Trophoblast cell (in vitro differentiated cells and primary cell): ENCODE results near the gene PRKN.

ENCODE experiments used
- DNase-seq, 2 donors: peaks; one replicate each; pipeline ENCODE4 v3.0.0-alpha.2; 2016
- H2AFZ ChIP-seq: 2 replicates; pipeline ENCODE4 v1.6.1; 2013; ENCODE audit warnings: low read length, moderate library complexity, mild to moderate bottlenecking; ENCODE audit not compliant: insufficient read depth, poor library complexity
- H2AK5ac ChIP-seq: 2 replicates; pipeline ENCODE4 v1.6.1; 2013; ENCODE audit warnings: mild to moderate bottlenecking, low read length
- H2BK120ac ChIP-seq: 2 replicates; pipeline ENCODE4 v1.6.1; 2013; ENCODE audit warnings: low read length, mild to moderate bottlenecking, moderate library complexity; ENCODE audit not compliant: insufficient read depth, poor library complexity
- H2BK12ac ChIP-seq: 2 replicates; pipeline ENCODE4 v1.6.1; 2013; ENCODE audit warnings: mild to moderate bottlenecking, low read length, moderate library complexity
- H2BK5ac ChIP-seq: 2 replicates; pipeline ENCODE4 v1.6.1; 2013; ENCODE audit warnings: low read length, low read depth, moderate library complexity, mild to moderate bottlenecking; ENCODE audit not compliant: poor library complexity
- H3K14ac ChIP-seq: 2 replicates; pipeline ENCODE4 v1.6.1; 2013; ENCODE audit warnings: mild to moderate bottlenecking, low read length
- H3K18ac ChIP-seq: 2 replicates; pipeline ENCODE4 v1.6.1; 2013; ENCODE audit warnings: mild to moderate bottlenecking, low read length
- H3K23ac ChIP-seq: 2 replicates; pipeline ENCODE4 v1.6.1; 2013; ENCODE audit warnings: low read length
- H3K27ac ChIP-seq: 2 replicates; pipeline ENCODE4 v1.5.1; 2013; ENCODE audit warnings: low read depth, mild to moderate bottlenecking, inconsistent platforms, low read length, moderate library complexity
- H3K27me3 ChIP-seq: 2 replicates; pipeline ENCODE4 v1.6.1; 2013; ENCODE audit warnings: inconsistent platforms, mild to moderate bottlenecking, low read length, moderate library complexity; ENCODE audit not compliant: insufficient read depth
- H3K36me3 ChIP-seq, 2 experiments: 1 replicate in 1 of 2; 2 replicates in 1 of 2; pipeline ENCODE4 v1.6.1; 2013; ENCODE audit warnings: low read length in 2 of 2, mild to moderate bottlenecking in 2 of 2, moderate library complexity in 1 of 2; ENCODE audit not compliant: insufficient read depth in 2 of 2, control insufficient read depth in 1 of 2
- H3K4ac ChIP-seq: 2 replicates; pipeline ENCODE4 v1.6.1; 2013; ENCODE audit warnings: low read depth, mild to moderate bottlenecking, low read length, moderate library complexity
- H3K4me1 ChIP-seq, 2 experiments: 1 replicate in 1 of 2; 2 replicates in 1 of 2; pipeline ENCODE4 v1.6.1; 2013; ENCODE audit warnings: low read length in 2 of 2, mild to moderate bottlenecking in 2 of 2, moderate library complexity in 1 of 2; ENCODE audit not compliant: insufficient read depth in 2 of 2, control insufficient read depth in 1 of 2
- H3K4me2 ChIP-seq: 2 replicates; pipeline ENCODE4 v1.6.1; 2013; ENCODE audit warnings: inconsistent platforms, mild to moderate bottlenecking, low read length, moderate library complexity
- H3K4me3 ChIP-seq: 2 replicates; pipeline ENCODE4 v1.5.1; 2013; ENCODE audit warnings: mild to moderate bottlenecking, low read depth, low read length, inconsistent platforms
- H3K79me1 ChIP-seq: one replicate; pipeline ENCODE4 v1.6.1; 2013; ENCODE audit warnings: low read length
- H3K79me2 ChIP-seq: 2 replicates; pipeline ENCODE4 v1.6.1; 2013; ENCODE audit warnings: low read length, mild to moderate bottlenecking; ENCODE audit not compliant: control insufficient read depth, insufficient read depth, poor library complexity
- H3K9ac ChIP-seq: 2 replicates; pipeline ENCODE4 v1.6.1; 2013; ENCODE audit warnings: mild to moderate bottlenecking, low read length
- H3K9me3 ChIP-seq: 2 replicates; pipeline ENCODE4 v1.6.1; 2013; ENCODE audit warnings: low read depth, mild to moderate bottlenecking, control low read depth, inconsistent platforms, low read length; ENCODE audit not compliant: insufficient read depth
- H4K12ac ChIP-seq: 2 replicates; pipeline ENCODE4 v1.6.1; 2013; ENCODE audit warnings: low read depth, mild to moderate bottlenecking, low read length, moderate library complexity
- H4K8ac ChIP-seq: 2 replicates; pipeline ENCODE4 v1.6.1; 2013; ENCODE audit warnings: low read depth, mild to moderate bottlenecking, low read length, moderate library complexity
- H4K91ac ChIP-seq: one replicate; pipeline ENCODE4 v1.6.1; 2013; ENCODE audit warnings: low read depth, mild to moderate bottlenecking, low read length, moderate library complexity
- WGBS: extraction: QIAGEN DNeasy Blood & Tissue Kit; methylation state at CpG from one replicate; pipeline ENCODE4 v1.1.7; 2013; ENCODE audit warnings: missing lambda C conversion rate; ENCODE audit not compliant: insufficient read length, insufficient coverage; ENCODE audit errors: extremely low coverage; 5-methylcytosine and 5-hydroxymethylcytosine counted together

PRKN gene

GRCh38 chr6:162610351-162610750 is 117.2 kb downstream of the PRKN start:
- no peak overlapping the region for H3K18ac ChIP-seq
- no peaks in the 10 kb centered on the region for H3K36me3 ChIP-seq
- no peaks in the 10 kb centered on the region for H3K27me3 ChIP-seq
- H2BK5ac ChIP-seq: no peak overlapping the region
- H3K14ac ChIP-seq: no peak overlapping the region
- no peak overlapping the region for H4K12ac ChIP-seq
- DNase-seq: no peak
- H3K9me3 ChIP-seq: no peaks in the 10 kb centered on the region
- no peak overlapping the region for H2AK5ac ChIP-seq
- H3K79me2 ChIP-seq: no peaks in the 10 kb centered on the region
- H3K4me3 ChIP-seq: no peak overlapping the region
- no peak overlapping the region for H2AFZ ChIP-seq
- WGBS: no CpG with 5 or more reads among the region's 5 CpGs
- H3K4me2 ChIP-seq: no peak overlapping the region
- H3K79me1 ChIP-seq: no peaks in the 10 kb centered on the region
- no peak overlapping the region for H2BK12ac ChIP-seq
- no peak overlapping the region for H4K91ac ChIP-seq
- H3K4ac ChIP-seq: no peak overlapping the region
- H3K9ac ChIP-seq: no peak overlapping the region
- H3K4me1 ChIP-seq: no peaks in the 10 kb centered on the region
- H3K27ac ChIP-seq: no peak overlapping the region
- no peak overlapping the region for H3K23ac ChIP-seq
- H2BK120ac ChIP-seq: no peak overlapping the region
- no peak overlapping the region for H4K8ac ChIP-seq

- Histone ChIP-seq H3K9ac (no peak overlapping the region), H2AFZ (no peak overlapping the region), H2AK5ac (no peak overlapping the region), H3K23ac (no peak overlapping the region), H4K8ac (no peak overlapping the region), H3K36me3 (no peaks in the 10 kb centered on the region), H3K27ac (no peak overlapping the region), H3K4me3 (no peak overlapping the region), H4K12ac (no peak overlapping the region), H3K79me1 (no peaks in the 10 kb centered on the region), H3K4me1 (no peaks in the 10 kb centered on the region), H2BK5ac (no peak overlapping the region), H3K9me3 (no peaks in the 10 kb centered on the region), H3K4me2 (no peak overlapping the region), H2BK120ac (no peak overlapping the region), H3K27me3 (no peaks in the 10 kb centered on the region), H3K14ac (no peak overlapping the region), H3K4ac (no peak overlapping the region), H3K18ac (no peak overlapping the region), H4K91ac (no peak overlapping the region), H2BK12ac (no peak overlapping the region), H3K79me2 (no peaks in the 10 kb centered on the region)
- no CpG with 5 or more reads among the region's 1 CpG for WGBS
- no peak for DNase-seq
These were observed 121.7 kb downstream of the PRKN start for GRCh38 chr6:162605881-162606280.

GRCh38 chr6:162603231-162604015 is 124.1 kb downstream of the PRKN start:
- H3K27ac ChIP-seq: no peak overlapping the region
- no peak overlapping the region for H4K8ac ChIP-seq
- no peak overlapping the region for H3K4ac ChIP-seq
- H3K4me3 ChIP-seq: no peak overlapping the region
- WGBS: no CpG with 5 or more reads among the region's 13 CpGs
- no peaks in the 10 kb centered on the region for H3K4me1 ChIP-seq
- no peaks in the 10 kb centered on the region for H3K9me3 ChIP-seq
- no peak overlapping the region for H4K12ac ChIP-seq
- no peak overlapping the region for H3K4me2 ChIP-seq
- H2BK120ac ChIP-seq: no peak overlapping the region
- H3K23ac ChIP-seq: no peak overlapping the region
- H2BK12ac ChIP-seq: no peak overlapping the region
- no peak overlapping the region for H3K18ac ChIP-seq
- no peaks in the 10 kb centered on the region for H3K27me3 ChIP-seq
- no peaks in the 10 kb centered on the region for H3K79me2 ChIP-seq
- no peak for DNase-seq
- no peak overlapping the region for H3K9ac ChIP-seq
- no peak overlapping the region for H4K91ac ChIP-seq
- no peak overlapping the region for H3K14ac ChIP-seq
- no peaks in the 10 kb centered on the region for H3K79me1 ChIP-seq
- no peak overlapping the region for H2BK5ac ChIP-seq
- H2AFZ ChIP-seq: no peak overlapping the region
- H2AK5ac ChIP-seq: no peak overlapping the region
- H3K36me3 ChIP-seq: no peaks in the 10 kb centered on the region

- no peak overlapping the region for H2BK12ac ChIP-seq
- H3K79me1 ChIP-seq: no peaks in the 10 kb centered on the region
- no peak overlapping the region for H4K12ac ChIP-seq
- no peak overlapping the region for H2AFZ ChIP-seq
- no peak overlapping the region for H4K8ac ChIP-seq
- H4K91ac ChIP-seq: no peak overlapping the region
- no peak overlapping the region for H3K14ac ChIP-seq
- no peak overlapping the region for H3K23ac ChIP-seq
- H3K27me3 ChIP-seq: no peaks in the 10 kb centered on the region
- no peak overlapping the region for H2AK5ac ChIP-seq
- H2BK120ac ChIP-seq: no peak overlapping the region
- no peak overlapping the region for H3K9ac ChIP-seq
- no peak overlapping the region for H3K18ac ChIP-seq
- no peaks in the 10 kb centered on the region for H3K4me1 ChIP-seq
- H3K4ac ChIP-seq: no peak overlapping the region
- H3K4me3 ChIP-seq: no peak overlapping the region
- no peak overlapping the region for H2BK5ac ChIP-seq
- no peak for DNase-seq
- H3K79me2 ChIP-seq: no peaks in the 10 kb centered on the region
- H3K4me2 ChIP-seq: no peak overlapping the region
- no peak overlapping the region for H3K27ac ChIP-seq
- no CpG with 5 or more reads among the region's 6 CpGs for WGBS
- no peaks in the 10 kb centered on the region for H3K9me3 ChIP-seq
- no peaks in the 10 kb centered on the region for H3K36me3 ChIP-seq
These were observed 124.8 kb downstream of the PRKN start for GRCh38 chr6:162602759-162603158.
